ENCODE results near the gene ZNF74. TPM values are rescaled to one million over a fixed set of nuclear protein-coding genes. Genes with fewer than 3 reads are reported as not detected.

The ZNF74 gene
- total RNA-seq, 1 experiment from 2014 or later = 11.1 TPM

DNA sequence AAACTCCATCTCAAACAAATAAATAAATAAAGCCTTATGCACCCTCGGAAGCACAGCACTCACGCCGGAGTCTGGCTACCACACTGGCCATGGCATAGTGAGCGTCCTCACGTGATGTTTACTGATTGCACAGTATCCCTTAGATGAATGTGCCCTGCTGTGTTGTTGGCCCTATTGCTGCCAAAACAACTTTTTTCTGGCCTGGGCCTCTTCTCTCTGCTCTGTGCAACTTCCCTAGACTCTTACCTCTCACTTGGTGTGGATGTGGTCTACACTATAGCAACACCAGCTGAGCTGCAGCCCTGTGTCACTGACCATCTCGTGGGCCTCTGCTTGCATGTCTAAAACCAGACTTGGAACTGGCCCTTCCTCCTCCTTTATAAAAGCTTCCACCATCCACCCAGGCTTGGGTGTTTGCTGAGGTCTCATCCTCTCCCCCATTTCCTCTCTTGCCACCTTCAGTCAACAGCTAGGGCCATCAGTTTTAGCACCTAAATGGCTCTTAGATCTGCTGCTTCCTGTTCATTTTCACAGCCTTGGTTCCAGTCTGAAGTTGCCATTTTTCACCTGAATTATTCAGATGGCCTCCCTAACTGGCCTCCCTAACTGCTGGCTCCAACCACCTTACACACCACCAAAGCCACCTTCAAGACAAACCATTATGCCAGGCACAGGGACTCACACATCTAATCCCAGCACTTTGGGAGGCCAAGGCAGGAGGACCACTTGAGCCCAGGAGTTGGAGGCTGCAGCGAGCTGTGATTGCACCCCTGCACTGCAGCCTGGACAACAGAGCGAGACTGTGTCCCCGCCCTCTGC, 9.2 kb downstream of the ZNF74 start:
- no peak overlapping the region for H3K27ac Mint-ChIP-seq (ENCODE audit: unreplicated experiment)
- intact Hi-C loops (cut with micrococcal nuclease; ENCODE audit: unreplicated experiment) = no loop called here
- H3K4me3 Mint-ChIP-seq (ENCODE audit: low read depth, unreplicated experiment) = no peak overlapping the region
- DNase-seq = no peak
- H3K4me1 Mint-ChIP-seq (ENCODE audit: low read depth, unreplicated experiment) = no peaks in the 10 kb centered on the region
- no peaks in the 10 kb centered on the region for H3K9me3 Mint-ChIP-seq (ENCODE audit: low read depth, unreplicated experiment)
- H3K27me3 Mint-ChIP-seq (ENCODE audit: unreplicated experiment) = no peaks in the 10 kb centered on the region
- no TSS peak for BruUV-seq (replicated peaks)
- H3K36me3 Mint-ChIP-seq (ENCODE audit: insufficient read depth, unreplicated experiment) = no peaks in the 10 kb centered on the region
- CTCF ChIA-PET = interaction anchor here (0.6 kb wide), 1 partner anchor 359 kb away, joined by 4 read pairs; no protein-coding TSS in a partner anchor
- TF ChIP-seq, protein P1, sequence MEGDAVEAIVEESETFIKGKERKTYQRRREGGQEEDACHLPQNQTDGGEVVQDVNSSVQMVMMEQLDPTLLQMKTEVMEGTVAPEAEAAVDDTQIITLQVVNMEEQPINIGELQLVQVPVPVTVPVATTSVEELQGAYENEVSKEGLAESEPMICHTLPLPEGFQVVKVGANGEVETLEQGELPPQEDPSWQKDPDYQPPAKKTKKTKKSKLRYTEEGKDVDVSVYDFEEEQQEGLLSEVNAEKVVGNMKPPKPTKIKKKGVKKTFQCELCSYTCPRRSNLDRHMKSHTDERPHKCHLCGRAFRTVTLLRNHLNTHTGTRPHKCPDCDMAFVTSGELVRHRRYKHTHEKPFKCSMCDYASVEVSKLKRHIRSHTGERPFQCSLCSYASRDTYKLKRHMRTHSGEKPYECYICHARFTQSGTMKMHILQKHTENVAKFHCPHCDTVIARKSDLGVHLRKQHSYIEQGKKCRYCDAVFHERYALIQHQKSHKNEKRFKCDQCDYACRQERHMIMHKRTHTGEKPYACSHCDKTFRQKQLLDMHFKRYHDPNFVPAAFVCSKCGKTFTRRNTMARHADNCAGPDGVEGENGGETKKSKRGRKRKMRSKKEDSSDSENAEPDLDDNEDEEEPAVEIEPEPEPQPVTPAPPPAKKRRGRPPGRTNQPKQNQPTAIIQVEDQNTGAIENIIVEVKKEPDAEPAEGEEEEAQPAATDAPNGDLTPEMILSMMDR (IDR thresholded peaks at IDR 0.05; ENCODE audit: unreplicated experiment) = no peak

DNA sequence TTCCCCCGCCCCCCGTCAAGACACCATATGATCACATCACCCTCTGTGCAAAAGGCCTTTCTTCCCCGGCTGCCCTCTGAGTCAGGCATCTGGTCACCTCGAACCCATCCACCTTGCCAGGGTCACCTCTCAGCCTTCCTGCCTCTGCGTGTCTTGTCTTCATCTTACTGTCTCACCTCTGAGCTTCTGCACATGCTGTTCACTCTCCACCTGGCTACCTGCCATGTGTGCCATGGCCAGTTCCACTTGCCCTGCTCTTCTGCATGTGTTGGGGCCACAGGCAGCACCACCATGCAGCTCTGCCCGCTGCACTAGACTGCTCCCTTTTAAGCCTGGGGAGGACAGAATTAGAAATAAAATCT, 9.8 kb downstream of the ZNF74 start:
- Mint-ChIP-seq H3K9me3 (ENCODE audit: low read depth, unreplicated experiment) (no peaks in the 10 kb centered on the region), H3K4me3 (ENCODE audit: low read depth, unreplicated experiment) (no peak overlapping the region), H3K27me3 (ENCODE audit: unreplicated experiment) (no peaks in the 10 kb centered on the region), H3K27ac (ENCODE audit: unreplicated experiment) (no peak overlapping the region), H3K4me1 (ENCODE audit: low read depth, unreplicated experiment) (no peaks in the 10 kb centered on the region), H3K36me3 (ENCODE audit: insufficient read depth, unreplicated experiment) (no peaks in the 10 kb centered on the region)
- no peak for DNase-seq
- no TSS peak for BruUV-seq (replicated peaks)
- CTCF ChIA-PET = no interaction called here
- intact Hi-C loops (cut with micrococcal nuclease; ENCODE audit: unreplicated experiment) = no loop called here
- TF ChIP-seq, protein P1 (IDR thresholded peaks at IDR 0.05; ENCODE audit: unreplicated experiment) = no peak

- no peak overlapping the region for H3K4me3 Mint-ChIP-seq (ENCODE audit: low read depth, unreplicated experiment)
- H3K27me3 Mint-ChIP-seq (ENCODE audit: unreplicated experiment) = no peaks in the 10 kb centered on the region
- no peak for DNase-seq
- H3K27ac Mint-ChIP-seq (ENCODE audit: unreplicated experiment) = no peak overlapping the region
- no peaks in the 10 kb centered on the region for H3K4me1 Mint-ChIP-seq (ENCODE audit: low read depth, unreplicated experiment)
- intact Hi-C loops (cut with micrococcal nuclease; ENCODE audit: unreplicated experiment) = no loop called here
- H3K36me3 Mint-ChIP-seq (ENCODE audit: insufficient read depth, unreplicated experiment) = no peaks in the 10 kb centered on the region
- TF ChIP-seq, protein P1 (IDR thresholded peaks at IDR 0.05; ENCODE audit: unreplicated experiment) = no peak
- H3K9me3 Mint-ChIP-seq (ENCODE audit: low read depth, unreplicated experiment) = no peaks in the 10 kb centered on the region
- no TSS peak for BruUV-seq (replicated peaks)
- CTCF ChIA-PET = no interaction called here
Measured at GRCh38 chr22:20404881-20405280, 10.9 kb downstream of the ZNF74 start.

- no peak for DNase-seq
- intact Hi-C loops (cut with micrococcal nuclease; ENCODE audit: unreplicated experiment) = no loop called here
- Mint-ChIP-seq H3K9me3 (ENCODE audit: low read depth, unreplicated experiment) (no peaks in the 10 kb centered on the region), H3K36me3 (ENCODE audit: insufficient read depth, unreplicated experiment) (peaks cover 3% of the 10 kb centered on the region), H3K27me3 (ENCODE audit: unreplicated experiment) (no peaks in the 10 kb centered on the region), H3K4me1 (ENCODE audit: low read depth, unreplicated experiment) (no peaks in the 10 kb centered on the region), H3K4me3 (ENCODE audit: low read depth, unreplicated experiment) (no peak overlapping the region), H3K27ac (ENCODE audit: unreplicated experiment) (no peak overlapping the region)
- CTCF ChIA-PET = interaction anchor here (0.5 kb wide), 1 partner anchor 13 kb away, joined by 4 read pairs; no protein-coding TSS in a partner anchor
- no TSS peak for BruUV-seq (replicated peaks)
- TF ChIP-seq, protein P1 (IDR thresholded peaks at IDR 0.05; ENCODE audit: unreplicated experiment) = no peak
Measured at GRCh38 chr22:20405291-20405930, 11.5 kb downstream of the ZNF74 start.
